SK-N-SH (cell line): ENCODE results near the gene ATP13A5. TPM values are rescaled to one million over a fixed set of nuclear protein-coding genes. Genes with fewer than 3 reads are reported as not detected.

Source experiments
- CTCF ChIA-PET: fragments of 300-600, 350-600 bp; formaldehyde crosslinking; extraction: SDS; loops from one replicate; lab custom pipeline; 2021; lab: Yijun Ruan, JAX
- POLR2A ChIA-PET: fragments of 350-600 bp; sonication (Branson Sonifier 250); formaldehyde crosslinking; extraction: SDS; loops from one replicate; lab custom pipeline; 2020; ENCODE audit warnings: antibody characterized with exemption, inconsistent platforms; lab: Yijun Ruan, JAX
- DNase-seq: peaks from one replicate; pipeline ENCODE4 v3.0.0; 2012
- H2AFZ ChIP-seq: fragments of 200-600 bp; sonication (generic); 2 replicates; pipeline ENCODE4 v1.8.1; 2016; ENCODE audit warnings: antibody characterized with exemption, mild to moderate bottlenecking, low read depth
- H3F3A ChIP-seq: fragments of 200-600 bp; sonication (generic); replicated peaks from 2 replicates; pipeline ENCODE3; 2016; ENCODE audit warnings: antibody characterized with exemption, mild to moderate bottlenecking; ENCODE audit not compliant: insufficient read depth
- H3K27ac ChIP-seq, 2 experiments: fragments of 200-500 bp in 1 of 2; fragments of 200-600 bp in 1 of 2; sonication (Bioruptor generic) in 1 of 2; sonication (generic), shearing (Covaris generic) in 1 of 2; 2 replicates each; pipeline versions ENCODE4 v1.5.1 to v1.6.1; 2014 to 2016; ENCODE audit warnings: low read depth in 2 of 2, inconsistent platforms in 1 of 2, low read length in 1 of 2, mild to moderate bottlenecking in 1 of 2, mixed read lengths in 1 of 2
- H3K27me3 ChIP-seq: fragments of 200-600 bp; sonication (generic), shearing (Covaris generic); 2 replicates; pipeline ENCODE4 v1.6.1; 2016; ENCODE audit warnings: mixed run types; ENCODE audit not compliant: insufficient read depth
- H3K36me3 ChIP-seq, 2 experiments: fragments of 200-500 bp in 1 of 2; fragments of 200-600 bp in 1 of 2; sonication (Bioruptor generic) in 1 of 2; sonication (generic) in 1 of 2; replicated peaks in 1 of 2; 2 replicates each; pipeline versions ENCODE3 to v1.5.1; 2014 to 2016; ENCODE audit warnings: low read length in 1 of 2, mild to moderate bottlenecking in 1 of 2; ENCODE audit not compliant: insufficient read depth in 2 of 2, control insufficient read depth in 1 of 2
- H3K4me1 ChIP-seq, 2 experiments: fragments of 200-500 bp in 1 of 2; fragments of 200-600 bp in 1 of 2; sonication (Bioruptor generic) in 1 of 2; sonication (generic), shearing (Covaris generic) in 1 of 2; 2 replicates each; pipeline versions ENCODE4 v1.5.1 to v1.6.1; 2014 to 2016; ENCODE audit warnings: low read depth in 1 of 2, low read length in 1 of 2, mixed run types in 1 of 2; ENCODE audit not compliant: insufficient read depth in 2 of 2, control insufficient read depth in 1 of 2
- H3K4me2 ChIP-seq: fragments of 200-600 bp; sonication (generic), shearing (Covaris generic); 2 replicates; pipeline ENCODE4 v1.6.1; 2017; ENCODE audit warnings: mixed run types
- H3K4me3 ChIP-seq, 2 experiments: fragments of 200-500 bp in 1 of 2; fragments of 200-600 bp in 1 of 2; sonication (Bioruptor generic) in 1 of 2; sonication (generic), shearing (Covaris generic) in 1 of 2; 2 replicates each; pipeline versions ENCODE4 v1.5.1 to v1.8.1; 2014 to 2016; ENCODE audit warnings: low read depth in 2 of 2, inconsistent platforms in 1 of 2, low read length in 1 of 2, mild to moderate bottlenecking in 1 of 2, mixed read lengths in 1 of 2, moderate library complexity in 1 of 2
- H3K79me2 ChIP-seq: fragments of 200-600 bp; sonication (generic); 2 replicates; pipeline ENCODE4 v1.8.1; 2017; ENCODE audit warnings: mild to moderate bottlenecking; ENCODE audit not compliant: insufficient read depth
- H3K9ac ChIP-seq: fragments of 200-600 bp; sonication (generic); 2 replicates; pipeline ENCODE4 v1.6.1; 2017; ENCODE audit warnings: mixed run types
- H3K9me2 ChIP-seq: fragments of 200-600 bp; sonication (generic); 2 replicates; pipeline ENCODE4 v1.6.1; 2017; ENCODE audit warnings: mixed run types
- H3K9me3 ChIP-seq: fragments of 200-600 bp; sonication (generic); 2 replicates; pipeline ENCODE4 v1.6.1; 2017; ENCODE audit warnings: mixed run types, mild to moderate bottlenecking, moderate library complexity
- H4K20me1 ChIP-seq: fragments of 200-600 bp; sonication (generic); 2 replicates; pipeline ENCODE4 v1.6.1; 2017; ENCODE audit warnings: mild to moderate bottlenecking, mixed run types; ENCODE audit not compliant: insufficient read depth
- EZH2phosphoT487 ChIP-seq: fragments of 200-600 bp; sonication (generic); IDR thresholded peaks from 2 replicates; pipeline ENCODE4 v1.6.1; 2017; ENCODE audit warnings: low read depth, mixed run types, mild to moderate bottlenecking, antibody characterized with exemption, moderate library complexity, borderline replicate concordance
- MAX ChIP-seq: IDR thresholded peaks from 2 replicates; pipeline ENCODE4 v1.4.0; 2012; ENCODE audit warnings: low read depth
- MEF2A ChIP-seq: IDR thresholded peaks from 2 replicates; pipeline ENCODE4 v1.4.0; 2012; ENCODE audit warnings: low read depth, borderline replicate concordance
- NFIC ChIP-seq: IDR thresholded peaks from 2 replicates; pipeline ENCODE4 v1.4.0; 2012; ENCODE audit warnings: borderline replicate concordance
- POLR2AphosphoS5 ChIP-seq: IDR thresholded peaks from 2 replicates; pipeline ENCODE4 v1.6.1; 2012; ENCODE audit warnings: low read depth, low read length
- RAD21 ChIP-seq: IDR thresholded peaks from 2 replicates; pipeline ENCODE4 v1.6.1; 2012; ENCODE audit warnings: mild to moderate bottlenecking, low read length
- REST ChIP-seq: IDR thresholded peaks from 2 replicates; pipeline ENCODE4 v1.6.1; 2012; ENCODE audit warnings: mild to moderate bottlenecking, low read depth, low read length, moderate library complexity
- USF1 ChIP-seq: IDR thresholded peaks from 2 replicates; pipeline ENCODE4 v1.4.0; 2012; ENCODE audit warnings: low read depth, borderline replicate concordance
- USF2 ChIP-seq: fragments of 150-350 bp; IDR thresholded peaks from 2 replicates; pipeline ENCODE4 v1.6.1; 2017; ENCODE audit warnings: antibody characterized with exemption, low read length, low read depth, borderline replicate concordance
- ZBTB33 ChIP-seq: IDR thresholded peaks from 2 replicates; pipeline ENCODE4 v1.4.0; 2012; ENCODE audit warnings: low read depth, borderline replicate concordance
- WGBS: methylation state at CpG from one replicate; pipeline ENCODE4 v1.1.6; 2017; ENCODE audit warnings: low lambda C conversion rate; 5-methylcytosine and 5-hydroxymethylcytosine counted together
- polyA plus RNA-seq, 3 experiments: library from polyadenylated mRNA; depleted of rRNA; stranded (reverse); fragments of >200 nt; gene quantifications; 2 replicates each; pipeline ENCODE4 v1.2.3, GENCODE V29; 2012

Gene ATP13A5
- polyA plus RNA-seq, 1 of the 3 experiments (the other 2 are of a cell fraction), result not detected

- no peak for DNase-seq
- peaks cover 5% of the 10 kb centered on the region; the same call in 1 of the 2 replicates for H3K27me3 ChIP-seq
- no peaks in the 10 kb centered on the region for H4K20me1 ChIP-seq
- no peaks in the 10 kb centered on the region for H3K36me3 ChIP-seq
- WGBS, result 17% methylated on average over 8 of the region's 8 CpGs
- no peak overlapping the region for H3K27ac ChIP-seq
- H3K79me2 ChIP-seq, result no peaks in the 10 kb centered on the region
- no peaks in the 10 kb centered on the region for H3K9me2 ChIP-seq
- no peaks in the 10 kb centered on the region for H3K9me3 ChIP-seq
- ChIA-PET POLR2A (no interaction called here), CTCF (interaction anchor here (0.6 kb wide), 1 partner anchor 69 kb away, joined by 3 read pairs; no protein-coding TSS in a partner anchor)
- H3F3A ChIP-seq, result no peaks in the 10 kb centered on the region
- H2AFZ ChIP-seq, result no peak overlapping the region
- no peaks in the 10 kb centered on the region for H3K4me1 ChIP-seq
- TF ChIP-seq EZH2phosphoT487 (no peak), USF1 (no peak), POLR2AphosphoS5 (no peak), MEF2A (no peak), RAD21 (no peak), USF2 (no peak), REST (no peak), ZBTB33 (no peak), MAX (no peak), NFIC (no peak)
- no peak overlapping the region for H3K4me2 ChIP-seq
- H3K4me3 ChIP-seq, result no peak overlapping the region
- H3K9ac ChIP-seq, result no peak overlapping the region
Measured at GRCh38 chr3:193375614-193376013, 2.9 kb downstream of the ATP13A5 start.
